Prostate gland (tissue), 2 donors: ENCODE data around the gene TAF11L11.
"Not testable (repeated sequence)": the region's sequence is repeated elsewhere in the genome, so short reads cannot be mapped to it uniquely, and the experiment has no call there.

ENCODE experiments used
- CTCF ChIP-seq, 4 experiments: fragments of 200-600 bp in 2 of 4; fragments of 450-650 bp in 2 of 4; sonication (generic) in 2 of 4; IDR thresholded peaks; 1 replicate in 3 of 4; 2 replicates in 1 of 4; pipeline ENCODE4 v1.5.1; 2016 to 2019; ENCODE audit warnings: antibody characterized with exemption in 4 of 4, mild to moderate bottlenecking in 2 of 4, moderate library complexity in 2 of 4
- POLR2A ChIP-seq: fragments of 450-650 bp; IDR thresholded peaks from one replicate; pipeline ENCODE4 v1.6.1; 2016; ENCODE audit warnings: antibody characterized with exemption, mild to moderate bottlenecking

- TF ChIP-seq CTCF (IDR thresholded peaks at IDR 0.05); POLR2A: not testable (repeated sequence)
These were observed 13.1 kb upstream of the TAF11L11 start, which contains the start of gene TAF11L8 for GRCh38 chr5:17590860-17591259.
